ENCODE data around the gene NPAS2. TPM values are rescaled to one million over a fixed set of nuclear protein-coding genes. Genes with fewer than 3 reads are reported as not detected.

NPAS2 gene
- total RNA-seq, 4 donors from 2014 or later = 7.7 to 83.2 (median 15.1) TPM

GRCh38 chr2:100783987-100784386 is 36.0 kb upstream of the NPAS2 start:
- Histone ChIP-seq H3K27me3 (no peaks in the 10 kb centered on the region), H3K4me3 (no peak overlapping the region), H3K9me3 (no peaks in the 10 kb centered on the region), H3K27ac (no peak overlapping the region), H3K36me3 (no peaks in the 10 kb centered on the region), H3K4me1 (no peaks in the 10 kb centered on the region)
- TF ChIP-seq EP300 (IDR thresholded peaks at IDR 0.05) (no peak), POLR2A (IDR thresholded peaks at IDR 0.05) (no peak)
- TF ChIP-seq, protein P1, sequence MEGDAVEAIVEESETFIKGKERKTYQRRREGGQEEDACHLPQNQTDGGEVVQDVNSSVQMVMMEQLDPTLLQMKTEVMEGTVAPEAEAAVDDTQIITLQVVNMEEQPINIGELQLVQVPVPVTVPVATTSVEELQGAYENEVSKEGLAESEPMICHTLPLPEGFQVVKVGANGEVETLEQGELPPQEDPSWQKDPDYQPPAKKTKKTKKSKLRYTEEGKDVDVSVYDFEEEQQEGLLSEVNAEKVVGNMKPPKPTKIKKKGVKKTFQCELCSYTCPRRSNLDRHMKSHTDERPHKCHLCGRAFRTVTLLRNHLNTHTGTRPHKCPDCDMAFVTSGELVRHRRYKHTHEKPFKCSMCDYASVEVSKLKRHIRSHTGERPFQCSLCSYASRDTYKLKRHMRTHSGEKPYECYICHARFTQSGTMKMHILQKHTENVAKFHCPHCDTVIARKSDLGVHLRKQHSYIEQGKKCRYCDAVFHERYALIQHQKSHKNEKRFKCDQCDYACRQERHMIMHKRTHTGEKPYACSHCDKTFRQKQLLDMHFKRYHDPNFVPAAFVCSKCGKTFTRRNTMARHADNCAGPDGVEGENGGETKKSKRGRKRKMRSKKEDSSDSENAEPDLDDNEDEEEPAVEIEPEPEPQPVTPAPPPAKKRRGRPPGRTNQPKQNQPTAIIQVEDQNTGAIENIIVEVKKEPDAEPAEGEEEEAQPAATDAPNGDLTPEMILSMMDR (IDR thresholded peaks at IDR 0.05) = no peak
- DNase-seq (ENCODE audit: low spot score in 2 of 2) = no peak
- 74 to 78% methylated on average over 3 of the region's 3 CpGs for WGBS, 2 donors

GRCh38 chr2:100784681-100785080 is 35.3 kb upstream of the NPAS2 start:
- Histone ChIP-seq H3K9me3 (no peaks in the 10 kb centered on the region), H3K4me3 (no peak overlapping the region), H3K4me1 (no peaks in the 10 kb centered on the region), H3K27ac (no peak overlapping the region), H3K36me3 (no peaks in the 10 kb centered on the region), H3K27me3 (no peaks in the 10 kb centered on the region)
- no peak for DNase-seq (ENCODE audit: low spot score in 2 of 2)
- 69 to 74% methylated on average over 8 of the region's 8 CpGs for WGBS, 2 donors
- TF ChIP-seq POLR2A (IDR thresholded peaks at IDR 0.05) (no peak), EP300 (IDR thresholded peaks at IDR 0.05) (no peak)
- TF ChIP-seq, protein P1 (IDR thresholded peaks at IDR 0.05) = no peak

GRCh38 chr2:100785626-100786296 is 34.2 kb upstream of the NPAS2 start:
- Histone ChIP-seq H3K27ac (no peak overlapping the region), H3K36me3 (no peaks in the 10 kb centered on the region), H3K9me3 (no peaks in the 10 kb centered on the region), H3K4me3 (no peak overlapping the region), H3K27me3 (no peaks in the 10 kb centered on the region), H3K4me1 (no peaks in the 10 kb centered on the region)
- 66 to 75% methylated on average over 10 of the region's 10 CpGs for WGBS, 2 donors
- TF ChIP-seq, protein P1 (IDR thresholded peaks at IDR 0.05) = no peak
- TF ChIP-seq EP300 (IDR thresholded peaks at IDR 0.05) = no peak
- no peak for TF ChIP-seq POLR2A (IDR thresholded peaks at IDR 0.05)
- no peak for DNase-seq (ENCODE audit: low spot score in 2 of 2)

DNA sequence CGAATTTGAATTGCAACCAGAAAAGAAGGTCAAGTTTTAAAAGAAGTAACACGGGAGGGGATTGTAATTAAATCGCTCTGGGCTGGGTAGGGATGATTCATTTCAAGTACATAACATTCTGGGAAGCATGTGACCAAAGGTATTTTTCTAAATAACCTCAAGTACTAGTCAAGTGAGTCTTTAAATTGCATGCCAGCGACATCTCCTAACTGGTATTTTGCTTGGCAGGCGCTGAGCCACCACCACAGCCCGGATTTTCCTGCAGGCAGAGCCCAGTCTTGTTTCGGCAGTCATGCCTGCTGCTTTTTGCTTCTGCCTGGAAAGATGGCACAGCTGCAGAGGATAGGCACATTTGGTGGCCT is 33.7 kb upstream of the NPAS2 start:
- no peak for DNase-seq (ENCODE audit: low spot score in 2 of 2)
- Histone ChIP-seq H3K9me3 (no peaks in the 10 kb centered on the region), H3K4me1 (no peaks in the 10 kb centered on the region), H3K4me3 (no peak overlapping the region), H3K27me3 (no peaks in the 10 kb centered on the region), H3K36me3 (no peaks in the 10 kb centered on the region), H3K27ac (no peak overlapping the region)
- TF ChIP-seq EP300 (IDR thresholded peaks at IDR 0.05) (no peak), POLR2A (IDR thresholded peaks at IDR 0.05) (no peak)
- TF ChIP-seq, protein P1 (IDR thresholded peaks at IDR 0.05) = no peak
- 72 to 81% methylated on average over 7 of the region's 7 CpGs for WGBS, 2 donors

DNA sequence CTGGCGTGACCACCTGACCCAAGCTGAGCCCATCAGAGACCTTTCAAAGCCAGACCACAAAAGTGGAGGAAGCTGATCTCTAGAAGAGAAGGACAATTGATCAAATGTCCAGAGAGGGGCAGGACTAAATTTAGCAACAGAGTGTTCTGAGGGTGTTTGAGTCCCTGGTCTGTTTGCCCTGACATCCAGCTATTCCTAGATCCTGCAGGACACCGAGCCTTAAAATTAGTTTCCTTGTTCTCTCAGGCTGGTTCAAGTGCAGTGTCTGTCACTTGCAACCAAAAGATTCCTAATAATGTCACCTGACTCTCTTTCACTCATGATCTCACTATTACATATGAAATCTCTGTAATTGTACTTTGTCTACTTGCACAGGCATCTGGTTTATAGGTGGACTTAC is 33.0 kb upstream of the NPAS2 start:
- 85 to 95% methylated on average over 2 of the region's 2 CpGs for WGBS, 2 donors
- Histone ChIP-seq H3K9me3 (no peaks in the 10 kb centered on the region), H3K4me1 (no peaks in the 10 kb centered on the region), H3K27me3 (no peaks in the 10 kb centered on the region), H3K27ac (no peak overlapping the region), H3K36me3 (no peaks in the 10 kb centered on the region), H3K4me3 (no peak overlapping the region)
- TF ChIP-seq EP300 (IDR thresholded peaks at IDR 0.05) (no peak), POLR2A (IDR thresholded peaks at IDR 0.05) (no peak)
- TF ChIP-seq, protein P1 (IDR thresholded peaks at IDR 0.05) = no peak
- no peak for DNase-seq (ENCODE audit: low spot score in 2 of 2)

All from tibial nerve (tissue), 4 donors.